ENCODE measurements around the gene ROPN1L. TPM values are rescaled to one million over a fixed set of nuclear protein-coding genes. Genes with fewer than 3 reads are reported as not detected.

Gene ROPN1L
- total and polyA plus RNA-seq, 2 of the 4 experiments (the other 2 are of a cell fraction) = 0.34 to 0.36 TPM

DNA sequence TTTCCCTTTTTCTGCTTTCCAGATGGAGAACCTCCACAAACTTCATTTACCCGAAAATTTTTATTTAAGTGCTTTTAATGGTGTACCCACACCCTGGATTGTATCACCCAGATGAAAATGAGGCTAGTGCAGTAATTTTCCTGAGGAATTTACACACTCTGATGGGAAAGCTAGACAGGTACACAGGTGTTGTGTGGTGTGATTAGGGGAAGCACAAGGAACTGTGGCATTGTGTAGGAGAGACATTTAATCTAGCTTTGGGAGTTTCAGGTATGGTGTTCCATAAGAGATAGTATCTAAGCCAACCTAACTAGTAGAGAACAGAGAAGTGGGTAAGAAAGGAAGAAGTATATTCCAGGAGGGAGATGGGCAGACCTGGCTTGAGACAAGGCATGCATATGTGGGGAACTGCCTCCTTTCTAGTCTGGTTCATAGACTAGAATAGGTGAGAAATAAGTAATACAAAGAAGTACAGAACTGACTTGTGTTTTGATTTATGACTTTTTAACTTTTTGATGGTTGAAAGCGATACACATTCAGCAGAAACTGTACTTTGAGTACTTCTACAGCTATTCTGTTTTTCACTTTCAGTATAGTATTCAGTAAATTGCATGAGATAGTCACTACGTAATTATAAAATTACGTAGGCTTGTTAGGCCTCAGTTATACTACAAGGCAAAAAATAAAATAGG is 22.9 kb upstream of the ROPN1L start:
- no peak overlapping the region for H2BK20ac ChIP-seq (ENCODE audit: low read depth, low read length)
- no peak overlapping the region for H4K91ac ChIP-seq (ENCODE audit: insufficient read depth, low read depth, low read length)
- H2BK15ac ChIP-seq (ENCODE audit: low read depth, low read length) = no peak overlapping the region
- H2AK9ac ChIP-seq (replicated peaks; ENCODE audit: low read depth, low read length, poor library complexity) = no peak overlapping the region
- DNase-seq (no peak), ATAC-seq (ENCODE audit: low read depth) (no peak)
- H3K18ac ChIP-seq (ENCODE audit: low read depth, low read length) = no peak overlapping the region
- no peak overlapping the region for H2BK5ac ChIP-seq (ENCODE audit: low read depth, low read length, poor library complexity, severe bottlenecking)
- no peaks in the 10 kb centered on the region for H3K9me3 ChIP-seq (ENCODE audit: control insufficient read depth, insufficient read depth, low read length)
- no peak overlapping the region for H3K27ac ChIP-seq (ENCODE audit: insufficient read depth, low read length)
- intact Hi-C loops (cut with micrococcal nuclease) = no loop called here
- H4K20me1 ChIP-seq (ENCODE audit: insufficient read depth, low read length) = no peaks in the 10 kb centered on the region
- dilution Hi-C loops (cut with HindIII; ENCODE audit: low sequenced_read_pairs, unreplicated experiment) = no loop called here
- CTCF ChIA-PET = interaction anchor here (0.6 kb wide), 1 partner anchor 13 kb away, joined by 4 read pairs; no protein-coding TSS in a partner anchor
- POLR2A ChIA-PET (ENCODE audit: unreplicated experiment) = no interaction called here
- no peak overlapping the region for H3K4me3 ChIP-seq (ENCODE audit: insufficient read depth, low read depth, low read length)
- H3K36me3 ChIP-seq (ENCODE audit: control insufficient read depth, insufficient read depth, low read length) = peaks cover 43% of the 10 kb centered on the region
- no peak overlapping the region for H2AK5ac ChIP-seq (ENCODE audit: low read depth, low read length)
- no peak overlapping the region for H2AFZ ChIP-seq (replicated peaks; ENCODE audit: low read length, poor library complexity)
- TF ChIP-seq NFE2L2 (IDR thresholded peaks at IDR 0.05; ENCODE audit: low read depth, low read length) (no peak), POLR2A (IDR thresholded peaks at IDR 0.05; ENCODE audit: low read depth, low read length) (no peak), MXI1 (IDR thresholded peaks at IDR 0.05; ENCODE audit: borderline replicate concordance, low read depth, low read length) (no peak), BHLHE40 (IDR thresholded peaks at IDR 0.05; ENCODE audit: low read depth, low read length) (no peak), RAD21 (IDR thresholded peaks at IDR 0.05; ENCODE audit: low read length) (no peak), RFX5 (IDR thresholded peaks at IDR 0.05; ENCODE audit: low read depth, low read length) (no peak), MAZ (IDR thresholded peaks at IDR 0.05; ENCODE audit: borderline replicate concordance, low read depth, low read length) (no peak), SMC3 (IDR thresholded peaks at IDR 0.05; ENCODE audit: low read depth, low read length) (no peak), RCOR1 (IDR thresholded peaks at IDR 0.05; ENCODE audit: insufficient replicate concordance, low read length) (no peak), CEBPB (IDR thresholded peaks at IDR 0.05; ENCODE audit: low read depth, low read length) (no peak), CHD1 (IDR thresholded peaks at IDR 0.05; ENCODE audit: low read depth, low read length) (no peak), FOS (IDR thresholded peaks at IDR 0.05; ENCODE audit: low read depth, low read length) (no peak), MAFK (IDR thresholded peaks at IDR 0.05; ENCODE audit: low read depth, low read length) (no peak)
- TF ChIP-seq, protein P1, sequence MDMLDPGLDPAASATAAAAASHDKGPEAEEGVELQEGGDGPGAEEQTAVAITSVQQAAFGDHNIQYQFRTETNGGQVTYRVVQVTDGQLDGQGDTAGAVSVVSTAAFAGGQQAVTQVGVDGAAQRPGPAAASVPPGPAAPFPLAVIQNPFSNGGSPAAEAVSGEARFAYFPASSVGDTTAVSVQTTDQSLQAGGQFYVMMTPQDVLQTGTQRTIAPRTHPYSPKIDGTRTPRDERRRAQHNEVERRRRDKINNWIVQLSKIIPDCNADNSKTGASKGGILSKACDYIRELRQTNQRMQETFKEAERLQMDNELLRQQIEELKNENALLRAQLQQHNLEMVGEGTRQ (IDR thresholded peaks at IDR 0.05; ENCODE audit: low read depth, low read length) = no peak
- TF ChIP-seq, protein P2, sequence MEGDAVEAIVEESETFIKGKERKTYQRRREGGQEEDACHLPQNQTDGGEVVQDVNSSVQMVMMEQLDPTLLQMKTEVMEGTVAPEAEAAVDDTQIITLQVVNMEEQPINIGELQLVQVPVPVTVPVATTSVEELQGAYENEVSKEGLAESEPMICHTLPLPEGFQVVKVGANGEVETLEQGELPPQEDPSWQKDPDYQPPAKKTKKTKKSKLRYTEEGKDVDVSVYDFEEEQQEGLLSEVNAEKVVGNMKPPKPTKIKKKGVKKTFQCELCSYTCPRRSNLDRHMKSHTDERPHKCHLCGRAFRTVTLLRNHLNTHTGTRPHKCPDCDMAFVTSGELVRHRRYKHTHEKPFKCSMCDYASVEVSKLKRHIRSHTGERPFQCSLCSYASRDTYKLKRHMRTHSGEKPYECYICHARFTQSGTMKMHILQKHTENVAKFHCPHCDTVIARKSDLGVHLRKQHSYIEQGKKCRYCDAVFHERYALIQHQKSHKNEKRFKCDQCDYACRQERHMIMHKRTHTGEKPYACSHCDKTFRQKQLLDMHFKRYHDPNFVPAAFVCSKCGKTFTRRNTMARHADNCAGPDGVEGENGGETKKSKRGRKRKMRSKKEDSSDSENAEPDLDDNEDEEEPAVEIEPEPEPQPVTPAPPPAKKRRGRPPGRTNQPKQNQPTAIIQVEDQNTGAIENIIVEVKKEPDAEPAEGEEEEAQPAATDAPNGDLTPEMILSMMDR (conservative IDR thresholded peaks at IDR 0.05; ENCODE audit: low read depth, low read length) = no peak
- TF ChIP-seq, protein P3, sequence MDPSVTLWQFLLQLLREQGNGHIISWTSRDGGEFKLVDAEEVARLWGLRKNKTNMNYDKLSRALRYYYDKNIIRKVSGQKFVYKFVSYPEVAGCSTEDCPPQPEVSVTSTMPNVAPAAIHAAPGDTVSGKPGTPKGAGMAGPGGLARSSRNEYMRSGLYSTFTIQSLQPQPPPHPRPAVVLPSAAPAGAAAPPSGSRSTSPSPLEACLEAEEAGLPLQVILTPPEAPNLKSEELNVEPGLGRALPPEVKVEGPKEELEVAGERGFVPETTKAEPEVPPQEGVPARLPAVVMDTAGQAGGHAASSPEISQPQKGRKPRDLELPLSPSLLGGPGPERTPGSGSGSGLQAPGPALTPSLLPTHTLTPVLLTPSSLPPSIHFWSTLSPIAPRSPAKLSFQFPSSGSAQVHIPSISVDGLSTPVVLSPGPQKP (IDR thresholded peaks at IDR 0.05; ENCODE audit: borderline replicate concordance, low read depth, low read length) = no peak
- peaks cover 25 to 35% of the 10 kb centered on the region in 2 experiments for H3K79me1 ChIP-seq (ENCODE audit: low read depth in 1 of 2, low read length in 2 of 2)
- no peak overlapping the region for H4K8ac ChIP-seq (ENCODE audit: low read depth in 2 of 2, low read length in 2 of 2)
- peaks cover 10% of the 10 kb centered on the region for H3K4me1 ChIP-seq (ENCODE audit: control insufficient read depth, insufficient read depth, low read length)
- no peak overlapping the region for H3K23ac ChIP-seq (ENCODE audit: low read depth, low read length)
- no peak overlapping the region for H4K5ac ChIP-seq (ENCODE audit: low read depth, low read length)
- no peaks in the 10 kb centered on the region for H3K27me3 ChIP-seq (ENCODE audit: control insufficient read depth, insufficient read depth, low read length)
- no TSS peak for BruUV-seq (replicated peaks)
- peaks cover 17% of the 10 kb centered on the region for H3K9me1 ChIP-seq (ENCODE audit: insufficient read depth, low read length)
- no peak overlapping the region for H3K4ac ChIP-seq (ENCODE audit: low read depth, low read length)
- no peak overlapping the region for H3K14ac ChIP-seq (replicated peaks; ENCODE audit: low read depth, low read length)
- in situ Hi-C loops (cut with MboI; ENCODE audit: low sequenced_read_pairs) = loop anchor here (5.0 kb wide), 1 partner anchor 131 kb away; no protein-coding TSS in a partner anchor
- no peak overlapping the region for H3K9ac ChIP-seq (ENCODE audit: low read depth, low read length)
- WGBS, 2 experiments (ENCODE audit: extremely low coverage in 2 of 2, insufficient read length in 1 of 2) = no CpG with 5 or more reads among the region's 4 CpGs
- no peak overlapping the region for H3K4me2 ChIP-seq (ENCODE audit: low read depth, low read length)
- H3K56ac ChIP-seq (ENCODE audit: extremely low read depth, insufficient read depth, low read length) = no peak overlapping the region
- H2BK120ac ChIP-seq (ENCODE audit: low read depth, low read length) = no peak overlapping the region
